OCI-M2 (cell line): Measurements from ENCODE around the gene KRTAP3-2.

Experiments used
- DNase-seq: peaks from one replicate; lab custom pipeline; 2025; ENCODE audit not compliant: unreplicated experiment; lab: John Stamatoyannopoulos, UW

The KRTAP3-2 gene

DNA sequence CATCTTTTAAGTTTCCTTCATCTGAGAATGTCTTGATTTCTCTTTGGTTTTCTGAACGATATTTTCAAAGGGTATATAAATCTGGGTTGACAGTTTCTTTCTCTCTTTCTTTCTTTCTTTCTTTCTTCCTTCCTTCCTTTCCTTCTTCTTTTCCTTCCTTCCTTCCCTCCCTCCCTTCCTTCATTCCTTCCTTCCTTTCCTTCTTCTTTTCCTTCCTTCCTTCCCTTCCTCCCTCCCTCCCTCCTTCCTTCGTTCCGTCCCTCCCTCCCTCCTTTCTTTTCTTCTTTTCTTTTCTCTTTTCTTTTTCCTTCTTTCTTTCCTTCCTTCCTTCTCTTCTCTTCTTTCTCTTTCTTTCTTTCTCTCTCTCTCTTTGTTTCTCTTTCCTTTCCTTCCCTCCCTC, 25.3 kb downstream of the KRTAP3-2 start:
- no peak for DNase-seq

DNA sequence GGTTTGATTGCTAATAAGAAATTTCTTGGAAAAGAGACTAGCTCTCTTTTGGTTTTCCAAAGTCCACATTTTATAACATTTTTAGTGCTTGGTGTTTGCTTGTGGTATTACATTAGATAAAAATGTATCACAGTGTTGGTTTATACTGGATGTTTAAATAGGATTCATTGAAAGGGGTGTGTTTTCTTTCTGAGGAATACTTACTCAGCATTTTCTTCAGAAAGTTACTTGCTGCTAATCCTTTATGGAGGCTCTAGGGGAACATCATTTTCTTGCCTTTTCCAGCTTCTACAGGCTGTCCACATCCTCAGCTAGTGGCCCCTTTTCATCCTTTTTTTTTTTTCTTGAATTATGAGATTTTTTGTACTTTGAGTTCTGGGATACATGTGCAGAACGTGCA, 32.1 kb downstream of the KRTAP3-2 start:
- DNase-seq = no peak

DNA sequence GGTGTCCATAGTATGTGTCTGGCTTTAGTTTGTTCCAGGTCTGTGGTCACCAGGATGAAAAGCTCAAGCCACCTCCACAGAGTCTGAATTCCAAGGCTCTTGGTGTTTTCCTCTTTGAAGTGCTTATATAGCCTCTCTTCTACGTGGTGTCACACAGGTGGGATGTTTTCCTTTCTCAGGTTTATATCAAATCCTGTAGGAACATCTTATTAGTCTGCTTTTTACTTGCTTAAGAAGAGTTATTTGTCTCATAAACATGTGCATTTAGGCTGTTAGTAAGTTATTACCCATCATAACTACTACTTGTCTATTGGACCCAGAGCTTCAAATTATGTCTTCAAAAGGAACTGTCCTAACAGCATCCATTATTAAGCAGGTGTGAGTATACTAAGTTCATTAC, 32.9 kb downstream of the KRTAP3-2 start, which contains the start of gene KRT39:
Gene KRT39, minus strand, starts transcription at position 101 of the 400 bp plus-strand sequence. Its CDS starts 92 bp downstream, at position 9.
- no peak for DNase-seq

DNA sequence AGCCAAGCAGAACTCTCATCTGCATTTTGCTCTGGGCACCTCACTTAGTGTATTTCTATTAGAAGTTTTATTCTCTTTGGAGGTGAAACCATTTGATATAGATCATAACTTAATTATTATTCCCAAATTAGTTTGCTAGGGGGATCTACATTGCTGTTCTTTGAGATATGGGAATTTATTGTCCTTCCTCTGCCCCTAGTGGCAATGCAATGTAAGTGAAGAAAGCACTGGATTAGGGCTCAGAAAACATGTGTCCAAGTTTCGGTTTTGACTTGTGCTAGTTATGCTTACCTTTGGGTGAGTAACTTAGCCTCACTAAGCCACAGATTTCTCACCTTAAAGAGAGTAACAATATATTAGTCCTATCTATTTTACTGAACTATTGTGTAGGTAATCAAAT, 35.9 kb downstream of the KRTAP3-2 start:
- no peak for DNase-seq

DNA sequence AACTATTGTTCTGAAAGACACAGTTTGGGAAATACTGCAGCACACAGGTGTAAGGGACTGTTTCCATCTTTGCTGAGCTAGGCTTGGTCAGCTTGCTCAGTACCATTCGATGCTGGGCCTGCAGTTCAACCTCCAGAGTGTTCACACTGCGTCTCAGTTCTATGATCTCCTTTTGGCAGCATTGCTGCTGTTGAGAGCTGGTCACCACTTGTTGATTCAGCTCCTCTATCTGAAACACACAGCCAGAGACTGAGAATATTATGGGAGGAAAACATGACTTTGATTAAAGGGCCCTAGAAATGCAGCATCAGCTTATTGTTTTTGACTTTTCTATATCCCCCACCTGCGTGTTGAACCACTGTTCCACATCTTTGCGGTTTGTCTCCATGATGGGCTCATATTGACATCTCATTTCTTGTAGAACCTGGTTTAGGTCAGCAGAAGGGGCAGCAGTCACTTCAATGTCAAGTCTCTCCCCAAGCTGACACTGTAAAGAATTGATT, 37.6 kb downstream of the KRTAP3-2 start:
- no peak for DNase-seq

DNA sequence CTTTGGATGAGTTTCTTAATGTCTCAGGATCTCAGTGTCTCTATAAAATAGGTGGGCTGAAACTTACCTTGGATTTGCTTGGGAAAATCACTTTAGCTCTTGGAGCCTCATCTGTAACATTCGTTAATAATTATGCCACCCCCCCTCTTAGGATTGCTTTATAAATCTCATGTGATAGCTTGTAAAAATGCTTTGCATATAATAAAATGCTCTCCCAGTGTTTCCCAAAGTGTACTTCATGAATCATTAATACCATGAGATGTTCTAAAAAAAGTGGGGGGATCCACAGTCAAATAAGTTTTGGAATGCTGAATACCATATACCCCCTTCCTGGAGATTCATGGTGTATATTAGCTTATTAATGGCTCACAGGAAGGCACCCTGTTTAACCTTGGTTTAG, 38.1 kb downstream of the KRTAP3-2 start:
- DNase-seq = no peak

DNA sequence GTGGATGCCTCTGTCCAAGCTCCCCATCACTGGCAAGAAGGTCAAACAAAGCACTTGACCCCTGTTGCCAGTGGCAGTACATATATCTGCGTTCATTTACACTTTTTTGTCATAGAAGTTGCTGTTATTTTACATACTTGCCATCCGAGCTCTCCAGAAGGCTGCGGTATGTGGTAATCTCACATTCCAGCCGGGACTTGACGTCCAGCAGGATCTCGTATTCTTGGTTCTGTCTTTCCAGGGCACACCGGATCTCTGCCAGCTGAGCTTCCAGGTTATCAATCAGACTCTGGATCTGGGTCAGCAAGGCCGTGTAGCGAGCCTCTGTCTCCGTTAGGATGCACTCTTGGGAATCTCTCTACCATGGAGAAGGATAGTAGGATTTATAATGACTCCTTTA, 39.6 kb downstream of the KRTAP3-2 start:
- no peak for DNase-seq

DNA sequence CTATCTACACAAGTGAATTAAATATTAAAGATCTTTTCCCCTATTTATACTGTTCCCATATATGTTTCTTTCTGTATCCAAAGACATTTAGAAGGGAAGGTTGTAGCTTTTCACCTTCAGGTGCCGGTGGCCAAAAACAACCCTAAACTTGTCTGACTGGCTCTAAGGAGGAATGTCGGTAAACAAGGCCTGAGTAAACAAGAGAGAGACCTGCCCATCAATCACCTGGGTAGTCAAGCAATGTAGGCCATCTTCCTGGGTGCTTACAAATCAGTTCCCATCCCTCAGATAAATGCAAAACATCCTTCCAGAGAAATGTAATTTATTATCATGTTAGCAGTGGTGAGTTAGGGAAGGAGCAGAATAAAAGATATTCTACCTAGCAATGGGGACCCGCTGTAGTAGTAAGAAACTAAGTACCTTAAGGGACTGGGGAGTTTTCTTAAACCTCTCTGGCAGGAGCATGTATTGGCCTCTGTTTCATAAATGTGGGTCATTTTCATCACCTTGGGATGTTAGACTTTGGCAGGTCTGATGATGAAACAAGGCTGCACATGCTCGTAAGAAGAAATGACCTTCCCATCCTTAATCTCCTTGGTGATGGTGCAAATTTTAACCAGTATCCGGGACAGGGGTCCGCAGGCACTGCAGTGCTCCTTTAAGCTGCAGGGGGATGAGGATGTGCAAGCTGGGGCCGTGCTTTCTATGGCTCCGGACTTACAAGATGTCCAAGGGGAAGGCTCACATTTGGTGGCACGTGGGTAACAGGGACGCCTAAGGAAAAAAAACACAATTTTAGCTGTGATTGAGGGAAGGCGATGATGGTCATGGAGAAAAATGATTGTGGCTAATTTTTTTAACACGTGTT, 41.4 kb downstream of the KRTAP3-2 start:
- no peak for DNase-seq

DNA sequence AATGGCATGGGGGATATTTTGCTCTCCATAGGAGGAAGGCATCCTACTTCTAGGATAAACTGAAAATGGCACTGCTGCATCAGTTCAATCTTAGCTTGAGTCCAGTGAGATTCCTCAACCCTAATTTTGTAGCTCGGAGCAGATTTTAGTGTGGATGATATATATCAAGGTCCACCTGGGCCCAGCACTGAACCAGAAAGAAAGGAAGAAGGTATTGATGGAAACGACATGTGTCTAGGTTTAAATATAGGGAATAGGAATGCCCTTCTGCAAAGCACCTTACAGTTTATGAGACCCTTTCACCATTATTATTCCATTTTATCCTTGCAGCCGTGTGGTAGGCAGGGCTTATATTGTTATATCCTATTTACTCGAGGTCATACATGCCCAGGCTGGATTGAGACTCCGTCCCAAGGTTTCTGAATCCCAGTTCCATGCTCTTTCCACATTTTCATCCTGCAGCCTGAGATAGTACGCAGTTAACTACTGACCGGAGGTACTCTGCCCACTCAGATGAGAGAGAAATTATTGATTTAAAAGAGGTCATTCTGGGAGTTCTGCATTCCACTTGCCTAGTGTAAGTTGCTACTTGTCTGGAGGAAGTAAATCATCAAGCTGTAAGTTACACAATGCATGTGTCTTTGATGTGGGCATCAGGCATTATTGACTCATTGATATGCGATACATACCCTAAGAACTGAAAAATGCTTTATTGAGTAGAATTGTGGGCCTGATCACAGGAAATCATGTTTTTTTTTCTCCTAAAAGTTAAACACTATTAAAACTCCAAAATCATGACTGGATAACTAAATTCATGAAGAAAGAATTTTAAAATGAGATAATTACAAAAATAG, 43.1 kb downstream of the KRTAP3-2 start:
- no peak for DNase-seq

DNA sequence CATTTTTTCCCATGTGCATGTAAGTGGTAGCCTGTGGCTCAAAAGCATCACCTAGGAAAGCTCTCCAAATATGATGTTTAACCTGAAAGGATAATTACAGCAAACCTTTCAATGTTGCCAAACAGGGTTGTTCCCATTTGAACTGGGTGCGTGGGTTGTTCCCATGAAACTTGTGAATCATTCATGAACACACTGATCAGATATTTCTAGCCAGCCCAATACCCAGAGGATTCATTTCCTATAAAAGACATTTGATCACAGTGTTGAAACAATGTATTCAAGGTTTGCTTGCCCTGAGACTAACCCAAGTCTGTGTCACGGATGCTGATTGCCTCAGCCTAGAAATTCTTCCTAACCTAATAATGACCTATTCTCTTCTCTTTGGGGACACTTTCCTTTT, 45.8 kb downstream of the KRTAP3-2 start:
- DNase-seq = no peak

DNA sequence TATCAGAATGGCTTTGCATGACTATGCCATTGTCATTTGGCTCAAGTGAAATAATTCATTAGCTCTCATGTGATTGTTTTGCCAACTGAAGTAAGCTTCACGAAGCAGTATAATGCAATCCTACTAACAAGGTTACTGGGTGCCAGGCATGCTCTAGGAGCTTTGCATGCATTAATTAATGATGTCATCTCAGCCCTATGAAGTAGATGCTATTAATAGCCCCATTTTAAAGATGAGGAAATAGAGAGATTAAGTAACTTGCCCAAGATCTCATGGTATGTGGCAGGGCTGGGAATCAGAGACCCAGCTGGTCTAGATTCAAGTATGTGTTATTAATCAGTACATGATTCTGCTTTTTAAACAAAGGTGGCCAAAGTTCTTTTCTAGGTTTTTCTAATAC, 47.0 kb downstream of the KRTAP3-2 start:
- no peak for DNase-seq

DNA sequence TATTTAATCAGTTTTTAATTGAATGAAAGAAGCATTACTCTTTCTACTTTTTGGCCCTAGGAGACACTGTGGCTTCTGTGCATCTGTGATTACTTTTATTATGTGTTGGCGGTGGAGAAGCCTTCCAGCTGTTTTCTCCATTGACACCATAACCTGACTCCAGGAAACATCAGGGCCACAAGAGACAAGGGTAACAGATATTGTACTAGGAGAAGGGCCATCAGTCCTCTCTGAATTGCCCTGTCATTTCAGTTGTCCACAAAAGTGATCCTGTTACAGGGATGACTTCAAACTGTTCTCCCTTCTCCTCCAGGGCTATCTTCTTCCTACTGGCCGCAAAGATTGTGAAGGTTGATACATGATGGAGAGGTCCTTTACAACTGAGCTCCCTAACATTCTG, 47.6 kb downstream of the KRTAP3-2 start:
- no peak for DNase-seq

DNA sequence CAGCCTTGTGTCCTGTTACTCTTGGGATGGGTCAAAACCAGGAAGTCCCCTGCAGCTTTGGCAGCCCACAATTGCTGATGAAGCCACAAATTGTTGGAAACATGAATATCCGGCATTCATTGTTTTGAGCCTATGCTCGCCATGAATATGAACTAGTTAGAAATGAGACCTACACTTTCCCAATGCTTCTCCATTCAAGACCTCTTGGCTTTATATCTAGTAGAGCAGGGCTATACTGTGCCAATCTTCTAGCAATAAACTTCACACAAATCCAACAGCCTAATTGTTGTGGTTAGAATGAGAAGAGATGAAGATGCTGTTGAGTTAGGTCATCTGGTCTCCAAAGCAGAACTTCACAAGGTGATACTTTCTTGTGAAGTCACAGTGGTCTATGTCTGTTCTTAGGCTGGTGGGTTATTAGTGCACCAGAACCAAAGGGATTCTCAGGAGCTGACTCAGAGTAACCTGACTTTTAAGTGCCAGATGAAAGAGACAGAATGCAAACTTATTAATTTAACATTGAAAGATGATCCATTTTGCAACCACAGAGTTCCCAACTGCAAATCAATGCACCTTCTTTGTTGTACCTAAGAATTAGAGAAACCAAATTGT, 48.6 kb downstream of the KRTAP3-2 start:
- no peak for DNase-seq

DNA sequence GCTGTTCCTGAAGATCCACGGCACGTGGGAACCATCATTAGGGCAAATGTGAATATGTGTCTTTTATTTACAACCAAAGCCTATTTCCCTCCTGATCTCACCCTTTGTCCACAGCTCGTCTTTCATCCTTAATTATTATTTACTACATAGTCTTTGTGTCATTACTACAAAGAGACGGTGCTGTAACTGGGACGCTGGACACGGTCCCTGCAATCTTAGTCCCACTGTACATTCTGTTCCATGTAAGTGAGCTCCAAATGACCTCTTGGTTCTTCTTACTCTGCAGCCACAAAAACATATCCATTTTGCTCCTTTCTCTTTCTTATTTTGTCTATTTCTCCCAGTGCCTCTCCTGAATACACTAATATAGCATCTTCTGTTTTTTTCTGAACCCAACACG, 49.5 kb downstream of the KRTAP3-2 start:
- DNase-seq = no peak

DNA sequence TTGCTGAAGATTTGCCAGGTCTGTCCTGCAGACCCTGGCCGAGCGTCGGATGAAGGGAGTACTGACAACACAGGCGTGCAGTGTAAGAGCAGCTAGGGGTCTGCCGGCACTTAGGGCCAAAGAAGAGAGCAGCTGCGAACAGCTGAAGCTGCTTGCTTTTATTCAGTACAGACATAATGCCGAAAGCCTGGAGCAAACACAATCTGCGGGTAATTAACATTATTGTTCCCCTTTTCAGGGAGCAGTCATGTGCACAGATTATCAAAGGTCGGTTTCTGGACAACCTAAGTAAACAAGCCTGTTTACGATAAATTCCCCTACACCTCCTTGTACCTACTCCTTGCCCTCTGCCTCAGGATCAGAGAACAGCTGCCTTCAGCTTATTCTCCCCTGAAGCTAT, 50.3 kb downstream of the KRTAP3-2 start:
- DNase-seq = no peak
